Measurements from ENCODE around the gene RPGRIP1.
"Not testable (repeated sequence)": the region's sequence is repeated elsewhere in the genome, so short reads cannot be mapped to it uniquely, and the experiment has no call there.

RPGRIP1 gene

GRCh38 chr14:21251215-21251614 lies 28.7 kb upstream of the RPGRIP1 start:
- H3K27ac Mint-ChIP-seq (ENCODE audit: low read depth), result peak overlapping the region; percentile 78
- peaks cover 89% of the 10 kb centered on the region for H3K36me3 Mint-ChIP-seq (ENCODE audit: insufficient read depth)
- no peak for ATAC-seq (replicated peaks; ENCODE audit: extremely low read depth, poor library complexity, severe bottlenecking)
- no peak for DNase-seq (ENCODE audit: low spot score in 2 of 2)
- H3K9me3 Mint-ChIP-seq, result no peaks in the 10 kb centered on the region
- H3K27me3 Mint-ChIP-seq, result no peaks in the 10 kb centered on the region
- H3K4me1 Mint-ChIP-seq, result peaks cover 50% of the 10 kb centered on the region
- peak overlapping the region; percentile 18 for H3K4me3 Mint-ChIP-seq

DNA sequence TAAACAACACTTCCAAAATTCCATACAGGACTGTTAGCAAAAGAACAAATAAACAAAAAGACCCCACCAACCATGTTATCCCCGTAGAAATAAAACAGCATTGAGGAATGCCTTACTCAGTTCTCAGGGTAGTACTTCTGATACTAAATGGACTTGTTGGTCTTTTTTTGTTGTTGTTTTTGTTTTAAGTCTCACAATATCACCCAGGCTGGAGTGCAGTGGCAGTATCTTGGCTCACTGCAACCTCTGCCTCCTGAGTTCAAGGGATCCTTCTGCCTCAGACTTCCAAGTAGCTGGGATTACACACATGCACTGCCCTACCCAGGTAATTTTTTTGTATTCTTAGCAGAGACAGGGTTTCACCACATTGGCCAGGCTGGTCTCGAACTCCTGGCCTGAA lies 27.7 kb upstream of the RPGRIP1 start:
- peak overlapping the region; percentile 78 for H3K27ac Mint-ChIP-seq (ENCODE audit: low read depth)
- H3K9me3 Mint-ChIP-seq, result no peaks in the 10 kb centered on the region
- no peak overlapping the region for H3K4me3 Mint-ChIP-seq
- ATAC-seq (replicated peaks; ENCODE audit: extremely low read depth, poor library complexity, severe bottlenecking), result no peak
- peaks cover 90% of the 10 kb centered on the region for H3K36me3 Mint-ChIP-seq (ENCODE audit: insufficient read depth)
- peaks cover 47% of the 10 kb centered on the region for H3K4me1 Mint-ChIP-seq
- DNase-seq (ENCODE audit: low spot score in 2 of 2), result no peak
- no peaks in the 10 kb centered on the region for H3K27me3 Mint-ChIP-seq

DNA sequence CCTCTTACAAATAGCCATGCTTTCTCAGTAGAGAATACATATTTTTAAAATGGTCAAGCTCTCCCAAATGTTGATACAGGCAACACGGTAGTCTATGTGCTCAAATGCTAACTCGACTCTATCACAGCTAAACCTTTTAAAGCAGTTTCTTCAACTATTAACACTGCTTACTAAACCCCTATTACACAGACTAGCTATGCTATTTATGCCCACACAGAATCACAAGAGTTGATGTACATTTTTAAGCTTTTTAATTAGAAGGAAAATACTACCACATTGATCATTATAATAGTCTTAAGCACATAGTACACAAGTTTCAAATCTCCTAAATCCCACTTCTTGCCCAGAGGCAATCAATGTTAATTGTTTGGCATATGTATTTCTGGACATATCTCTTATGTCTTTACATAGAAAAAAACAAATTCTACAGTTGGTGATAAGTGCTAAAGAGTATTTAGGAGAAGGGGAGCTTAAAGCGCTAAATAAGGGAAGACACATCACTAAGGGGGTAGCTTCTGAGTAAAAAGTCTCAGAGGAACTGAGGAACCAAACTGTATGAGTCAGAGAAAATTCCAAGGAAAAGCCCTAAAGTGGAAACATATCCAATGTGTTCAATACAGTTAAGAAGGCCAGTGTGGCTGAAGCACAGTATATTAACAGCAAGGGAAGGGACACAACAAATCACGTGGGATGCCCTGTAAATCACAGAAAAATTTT lies 24.3 kb upstream of the RPGRIP1 start:
- Mint-ChIP-seq H3K4me3 (peak overlapping the region; percentile 76), H3K9me3 (no peaks in the 10 kb centered on the region), H3K4me1 (peaks cover 58% of the 10 kb centered on the region), H3K36me3 (ENCODE audit: insufficient read depth) (peaks cover 91% of the 10 kb centered on the region), H3K27ac (ENCODE audit: low read depth) (peak overlapping the region; percentile 85), H3K27me3 (no peaks in the 10 kb centered on the region)
- DNase-seq (ENCODE audit: low spot score in 2 of 2) (no peak), ATAC-seq (replicated peaks; ENCODE audit: extremely low read depth, poor library complexity, severe bottlenecking) (no peak)

DNA sequence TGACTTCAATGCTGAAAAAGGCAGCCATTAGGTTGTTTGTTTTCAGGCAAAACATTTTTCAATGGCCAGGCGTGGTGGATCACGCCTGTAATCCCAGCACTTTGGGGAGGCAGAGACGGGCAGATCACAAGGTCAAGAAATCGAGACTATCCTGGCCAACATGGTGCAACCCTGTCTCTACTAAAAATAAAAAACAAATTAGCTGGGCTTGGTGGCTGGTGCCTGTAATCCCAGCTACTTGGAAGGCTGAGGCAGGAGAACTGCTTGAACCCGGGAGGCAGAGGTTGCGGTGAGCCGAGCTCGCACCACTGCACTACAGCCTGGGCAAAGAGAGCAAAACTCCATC lies 23.8 kb upstream of the RPGRIP1 start:
- Mint-ChIP-seq H3K4me1 (peaks cover 57% of the 10 kb centered on the region), H3K4me3 (peak overlapping the region; percentile 76), H3K36me3 (ENCODE audit: insufficient read depth) (peaks cover 91% of the 10 kb centered on the region), H3K27ac (ENCODE audit: low read depth) (peak overlapping the region; percentile 85)
- ATAC-seq (replicated peaks; ENCODE audit: extremely low read depth, poor library complexity, severe bottlenecking); DNase-seq (ENCODE audit: low spot score in 2 of 2); H3K27me3 Mint-ChIP-seq; H3K9me3 Mint-ChIP-seq: not testable (repeated sequence)

DNA sequence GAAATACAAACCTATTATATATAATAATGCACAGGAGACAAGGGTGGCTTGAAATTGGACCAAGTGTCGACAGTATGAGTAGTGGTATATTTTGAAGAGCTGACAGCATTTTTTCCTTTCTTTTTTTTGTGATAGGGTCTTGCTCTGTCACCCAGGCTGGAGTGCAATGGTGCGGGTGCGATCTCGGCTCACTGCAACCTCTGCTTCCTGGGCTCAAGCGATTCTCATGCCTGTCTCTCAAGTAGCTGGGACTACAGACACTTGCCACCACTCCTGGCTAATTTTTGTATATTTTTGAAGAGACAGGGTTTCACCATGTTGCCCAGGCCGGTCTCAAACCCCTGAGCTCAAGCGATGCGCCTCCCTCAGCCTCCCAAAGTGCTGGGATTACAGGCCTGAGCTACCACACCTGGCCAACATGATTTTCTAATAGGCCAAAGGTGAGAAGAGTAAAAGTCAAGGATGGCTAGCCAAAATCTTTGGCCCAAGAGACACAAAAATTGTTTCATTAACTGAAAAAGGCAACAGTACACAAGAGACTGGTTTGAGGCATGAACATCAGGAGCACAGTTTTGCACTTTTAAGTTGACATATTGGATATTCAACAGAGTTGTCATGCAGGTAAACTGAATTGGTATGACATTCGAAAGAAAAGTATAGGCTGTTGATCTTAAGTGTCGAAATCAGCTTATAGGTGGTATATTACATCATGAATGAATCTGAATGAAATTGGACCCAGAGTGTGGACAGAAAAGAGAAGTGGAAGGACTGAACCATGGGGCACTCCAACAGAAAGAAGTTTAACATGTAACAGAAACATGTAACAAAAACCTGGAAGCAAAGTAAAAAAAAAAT lies 23.1 kb upstream of the RPGRIP1 start:
- Mint-ChIP-seq H3K4me1 (peaks cover 63% of the 10 kb centered on the region), H3K36me3 (ENCODE audit: insufficient read depth) (peaks cover 91% of the 10 kb centered on the region), H3K9me3 (no peaks in the 10 kb centered on the region), H3K27me3 (no peaks in the 10 kb centered on the region), H3K27ac (ENCODE audit: low read depth) (peak overlapping the region; percentile 85), H3K4me3 (peak overlapping the region; percentile 76)
- no peak for DNase-seq (ENCODE audit: low spot score in 2 of 2)
- ATAC-seq (replicated peaks; ENCODE audit: extremely low read depth, poor library complexity, severe bottlenecking), result no peak

DNA sequence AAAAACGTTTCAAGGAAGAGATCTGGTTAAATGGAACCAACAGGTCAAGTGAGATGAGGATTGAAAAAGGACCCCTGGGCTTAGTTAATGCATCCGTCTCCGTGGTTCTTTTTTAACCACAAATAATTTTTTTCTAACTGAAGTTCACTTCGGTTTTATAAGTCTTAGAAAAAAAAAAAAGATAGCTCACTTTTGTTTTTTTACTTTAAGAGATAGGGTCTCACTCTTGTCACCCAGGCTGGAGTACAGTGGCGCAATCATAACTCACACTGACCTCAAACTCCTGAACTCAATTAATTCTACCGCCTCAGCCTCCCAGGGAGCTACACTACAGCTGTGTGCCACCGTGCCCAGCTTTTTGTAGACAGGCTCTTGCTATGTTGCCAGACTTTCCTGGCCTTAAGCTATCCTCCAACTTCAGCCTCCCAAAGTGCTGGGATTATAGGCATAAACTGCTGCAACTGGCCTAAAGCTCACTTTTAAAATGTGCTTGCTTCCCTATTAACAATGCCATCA lies 22.4 kb upstream of the RPGRIP1 start:
- no peak for ATAC-seq (replicated peaks; ENCODE audit: extremely low read depth, poor library complexity, severe bottlenecking)
- peak overlapping the region; percentile 85 for H3K27ac Mint-ChIP-seq (ENCODE audit: low read depth)
- no peak for DNase-seq (ENCODE audit: low spot score in 2 of 2)
- H3K4me1 Mint-ChIP-seq, result peaks cover 64% of the 10 kb centered on the region
- no peaks in the 10 kb centered on the region for H3K27me3 Mint-ChIP-seq
- H3K4me3 Mint-ChIP-seq, result peak overlapping the region; percentile 76
- H3K9me3 Mint-ChIP-seq, result no peaks in the 10 kb centered on the region
- peaks cover 92% of the 10 kb centered on the region for H3K36me3 Mint-ChIP-seq (ENCODE audit: insufficient read depth)

DNA sequence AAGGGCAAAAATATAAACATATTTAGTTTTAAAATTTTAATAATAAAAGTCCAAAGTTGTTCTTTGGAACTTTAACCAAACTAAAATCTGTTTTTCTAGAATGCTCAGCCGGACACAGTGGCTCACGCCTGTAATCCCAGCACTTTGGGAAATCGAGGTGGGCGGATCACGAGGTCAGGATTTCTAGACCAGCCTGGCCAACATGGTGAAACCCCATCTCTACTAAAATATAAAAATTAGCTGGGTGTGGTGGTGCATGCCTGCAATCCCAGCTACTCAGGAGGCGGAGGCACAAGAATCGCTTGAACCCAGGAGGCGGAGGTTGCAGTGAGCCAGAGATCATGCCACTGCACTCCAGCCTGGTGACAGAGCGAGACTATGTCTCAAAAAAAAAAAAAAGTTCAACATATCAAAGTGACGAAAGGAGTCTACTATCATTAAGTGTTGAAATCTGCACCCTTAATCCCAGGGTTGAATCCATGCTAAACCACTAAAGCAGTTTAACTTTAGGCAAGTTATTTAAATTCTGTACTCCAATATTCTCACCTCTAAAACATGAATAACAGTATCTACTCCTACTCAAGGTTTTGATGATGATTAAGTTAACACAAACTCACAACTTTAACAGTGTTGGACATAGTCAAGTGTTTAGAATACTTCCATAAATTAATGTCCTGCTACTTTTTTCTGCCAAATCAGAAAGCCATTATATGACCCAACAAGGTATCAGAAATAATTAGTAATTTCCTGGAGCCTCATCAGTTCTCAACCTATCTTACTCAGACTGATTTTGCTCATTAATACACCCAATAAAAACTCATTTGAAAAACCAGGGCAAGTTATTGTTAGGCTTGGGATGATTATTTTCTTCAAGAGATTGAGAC lies 21.6 kb upstream of the RPGRIP1 start:
- H3K9me3 Mint-ChIP-seq, result no peaks in the 10 kb centered on the region
- H3K36me3 Mint-ChIP-seq (ENCODE audit: insufficient read depth), result peaks cover 92% of the 10 kb centered on the region
- no peaks in the 10 kb centered on the region for H3K27me3 Mint-ChIP-seq
- H3K4me1 Mint-ChIP-seq, result peaks cover 72% of the 10 kb centered on the region
- H3K27ac Mint-ChIP-seq (ENCODE audit: low read depth), result peak overlapping the region; percentile 85
- H3K4me3 Mint-ChIP-seq, result peak overlapping the region; percentile 76
- no peak for ATAC-seq (replicated peaks; ENCODE audit: extremely low read depth, poor library complexity, severe bottlenecking)
- no peak for DNase-seq (ENCODE audit: low spot score in 2 of 2)

GRCh38 chr14:21258889-21259787 lies 20.7 kb upstream of the RPGRIP1 start:
- no peak for ATAC-seq (replicated peaks; ENCODE audit: extremely low read depth, poor library complexity, severe bottlenecking)
- H3K9me3 Mint-ChIP-seq, result no peaks in the 10 kb centered on the region

DNA sequence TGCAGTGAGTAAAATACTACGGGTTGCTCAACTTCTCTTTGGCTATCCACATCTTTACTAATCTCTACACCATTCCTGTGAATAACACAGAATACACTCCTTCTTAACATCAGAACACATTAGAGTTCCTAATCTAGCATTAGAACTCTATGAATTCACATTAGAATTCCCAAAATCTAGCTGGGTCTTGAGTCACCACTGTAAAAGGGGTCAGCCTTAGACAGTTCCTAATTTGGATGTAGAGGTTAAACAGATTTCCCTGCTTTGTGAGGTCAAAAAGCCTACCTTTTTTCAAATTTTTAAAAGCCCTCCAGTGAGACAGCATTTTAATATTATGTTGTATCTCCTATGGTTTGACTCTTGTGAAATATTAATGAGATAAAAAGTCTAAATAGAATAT lies 18.1 kb upstream of the RPGRIP1 start:
- peaks cover 94% of the 10 kb centered on the region for H3K36me3 Mint-ChIP-seq (ENCODE audit: insufficient read depth)
- ATAC-seq (replicated peaks; ENCODE audit: extremely low read depth, poor library complexity, severe bottlenecking), result no peak
- DNase-seq (ENCODE audit: low spot score in 2 of 2), result no peak

More at GRCh38 chr14:21258889-21259787, 20.7 kb upstream of the RPGRIP1 start:
- Mint-ChIP-seq H3K27ac (ENCODE audit: low read depth) (peak overlapping the region; percentile 85), H3K4me3 (peak overlapping the region; percentile 76), H3K36me3 (ENCODE audit: insufficient read depth) (peaks cover 93% of the 10 kb centered on the region), H3K27me3 (no peaks in the 10 kb centered on the region), H3K4me1 (peaks cover 81% of the 10 kb centered on the region)
- DNase-seq (ENCODE audit: low spot score in 2 of 2), result no peak

DNA sequence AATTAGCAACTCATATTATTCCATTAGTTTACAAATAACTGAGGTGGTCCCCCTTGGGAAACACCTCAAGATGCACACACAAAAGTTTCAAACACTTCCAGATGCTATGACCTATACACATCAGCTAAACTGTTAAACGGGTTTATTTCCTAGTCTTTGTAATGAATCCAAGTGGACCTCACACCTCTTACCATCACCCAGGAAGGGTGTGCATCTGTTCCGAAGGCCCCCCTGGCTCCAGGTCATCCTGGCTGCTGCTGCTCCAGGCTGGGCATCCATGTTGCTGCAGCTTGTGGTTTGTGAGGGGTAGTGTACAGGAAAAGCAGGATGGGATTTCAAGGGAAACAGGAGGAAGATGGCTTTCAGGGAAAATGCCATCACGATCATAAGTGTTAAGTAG lies 17.5 kb upstream of the RPGRIP1 start:
- Mint-ChIP-seq H3K27me3 (no peaks in the 10 kb centered on the region), H3K4me1 (peaks cover 83% of the 10 kb centered on the region), H3K27ac (ENCODE audit: low read depth) (peak overlapping the region; percentile 71), H3K36me3 (ENCODE audit: insufficient read depth) (peaks cover 93% of the 10 kb centered on the region), H3K9me3 (no peaks in the 10 kb centered on the region), H3K4me3 (peak overlapping the region; percentile 99)
- ATAC-seq (replicated peaks; ENCODE audit: extremely low read depth, poor library complexity, severe bottlenecking) (no peak), DNase-seq (ENCODE audit: low spot score in 2 of 2) (no peak)

More for the DNA sequence above, 18.1 kb upstream of the RPGRIP1 start:
- Mint-ChIP-seq H3K27ac (ENCODE audit: low read depth) (peak overlapping the region; percentile 81), H3K9me3 (no peaks in the 10 kb centered on the region), H3K4me1 (peaks cover 85% of the 10 kb centered on the region), H3K4me3 (peak overlapping the region; percentile 76), H3K27me3 (no peaks in the 10 kb centered on the region)

GRCh38 chr14:21263284-21264024 lies 16.4 kb upstream of the RPGRIP1 start:
- Mint-ChIP-seq H3K27ac (ENCODE audit: low read depth) (peak overlapping the region; percentile 70), H3K36me3 (ENCODE audit: insufficient read depth) (peaks cover 94% of the 10 kb centered on the region), H3K4me1 (peaks cover 79% of the 10 kb centered on the region), H3K4me3 (peak overlapping the region; percentile 99), H3K9me3 (no peaks in the 10 kb centered on the region), H3K27me3 (no peaks in the 10 kb centered on the region)
- ATAC-seq (replicated peaks; ENCODE audit: extremely low read depth, poor library complexity, severe bottlenecking) (no peak), DNase-seq (ENCODE audit: low spot score in 2 of 2) (no peak)

Measured in central memory CD8-positive, alpha-beta T cell (primary cell).